Measurements from ENCODE around the gene PTH2. TPM values are rescaled to one million over a fixed set of nuclear protein-coding genes. Genes with fewer than 3 reads are reported as not detected.

Gene PTH2
- total and polyA plus RNA-seq, 2 of the 8 experiments (the other 6 are each of a cell fraction or from before 2014, with no cell fraction given), result not detected

DNA sequence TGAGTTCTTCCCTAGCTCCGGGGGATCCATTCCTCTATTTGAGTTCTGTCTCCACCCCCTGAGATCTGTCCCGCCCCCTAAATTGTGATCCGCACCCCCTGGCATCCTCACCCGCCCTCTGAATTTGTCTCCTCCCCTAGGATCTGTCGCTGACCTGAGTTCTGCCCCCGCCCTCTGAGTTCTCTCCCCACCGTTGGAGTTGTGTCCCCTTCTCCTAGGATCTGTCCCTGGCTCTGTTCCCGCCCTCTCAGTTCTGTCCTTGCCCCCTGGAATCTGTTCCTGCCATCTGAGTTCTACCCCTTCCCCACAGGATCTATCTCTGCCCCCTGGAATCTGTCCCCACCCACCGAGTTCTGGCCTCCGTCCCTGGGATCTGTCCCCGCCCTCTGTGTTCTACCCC lies 19.1 kb upstream of the PTH2 start:
- H2BK120ac ChIP-seq (replicated peaks; ENCODE audit: low read depth, low read length), result no peak overlapping the region
- peak overlapping the region; percentile 63; the same call in 1 of the 2 replicates for H2BK12ac ChIP-seq (ENCODE audit: low read depth, low read length)
- peak overlapping the region; percentile 55; the same call in 1 of the 2 replicates for H2BK5ac ChIP-seq (ENCODE audit: low read depth, low read length)
- no peaks in the 10 kb centered on the region for H3K79me2 ChIP-seq (ENCODE audit: control insufficient read depth in 1 of 2, insufficient read depth in 2 of 2, low read length in 2 of 2)
- POLR2A ChIA-PET (ENCODE audit: partially characterized antibody), result interaction anchor here (1.0 to 4.1 kb wide), 7 partner anchors 8 to 235 kb away, joined by 3 to 13 read pairs (median 3); partner anchors contain the start of genes ALDH16A1, PIH1D1 and PRMT1
- H4K5ac ChIP-seq (ENCODE audit: insufficient read length, low read depth, low read length), result no peak overlapping the region
- H3K4ac ChIP-seq (replicated peaks; ENCODE audit: insufficient read length, low read depth, low read length), result no peak overlapping the region
- H2AK5ac ChIP-seq (ENCODE audit: low read depth, low read length), result no peak overlapping the region
- H2AFZ ChIP-seq (ENCODE audit: low read length), result peak overlapping the region; percentile 95; the same call in 1 of the 2 replicates
- peaks cover 0 to 7% (median 4%) of the 10 kb centered on the region in 4 experiments; a peak in 4 of 7 replicates for H3K4me1 ChIP-seq (replicated peaks in 1 of 4; ENCODE audit: control insufficient read depth in 3 of 4, insufficient read depth in 4 of 4, low read length in 3 of 4)
- H3K23ac ChIP-seq (ENCODE audit: insufficient read length), result no peak overlapping the region
- H3K27ac ChIP-seq (ENCODE audit: low read depth, low read length), result no peak overlapping the region
- FAIRE-seq, result peak; percentile 68
- H3K79me1 ChIP-seq (ENCODE audit: low read depth, low read length), result no peaks in the 10 kb centered on the region
- DNase-seq (ENCODE audit: low read depth in 1 of 2, low spot score in 2 of 2), result no peak
- H3K4me2 ChIP-seq (ENCODE audit: insufficient read depth in 1 of 2, low read depth in 2 of 2, low read length in 2 of 2), result peak overlapping the region; percentile 53 to 73
- no peak overlapping the region for H4K8ac ChIP-seq (ENCODE audit: extremely low read depth, insufficient read depth, low read length)
- peaks cover 5 to 9% (median 7%) of the 10 kb centered on the region in 4 experiments; a peak in 6 of 8 replicates for H3K36me3 ChIP-seq (ENCODE audit: control insufficient read depth in 2 of 4, insufficient read depth in 4 of 4, low read length in 3 of 4)
- H2BK15ac ChIP-seq (ENCODE audit: low read length), result no peak overlapping the region
- no peak overlapping the region for H3K56ac ChIP-seq (replicated peaks; ENCODE audit: insufficient read length, low read depth, low read length)
- H3K18ac ChIP-seq (ENCODE audit: extremely low read depth, low read length), result no peak overlapping the region; the same call in none of the 2 replicates
- H3K23me2 ChIP-seq (ENCODE audit: low read depth, low read length), result peaks cover 18% of the 10 kb centered on the region; the same call in 1 of the 2 replicates
- no peak overlapping the region for H2BK20ac ChIP-seq (ENCODE audit: low read length)
- no peak overlapping the region for H3K14ac ChIP-seq (ENCODE audit: insufficient read length)
- CTCF ChIA-PET (ENCODE audit: partially characterized antibody), result interaction anchor here (0.9 to 7.9 kb wide), 14 partner anchors 12 to 716 kb away, joined by 3 to 88 read pairs (median 4); partner anchors contain the start of genes GFY and PTH2
- H3K27me3 ChIP-seq (replicated peaks in 1 of 4; ENCODE audit: control insufficient read depth in 3 of 4, extremely low read depth in 1 of 4, insufficient read depth in 3 of 4, low read length in 3 of 4), result peaks cover 20 to 37% (median 35%) of the 10 kb centered on the region in 4 experiments
- H3K4me3 ChIP-seq (ENCODE audit: extremely low read depth in 1 of 4, insufficient read depth in 2 of 4, low read depth in 3 of 4, low read length in 4 of 4), result peak overlapping the region; percentile 36 to 57 (median 44); a peak in 6 of 8 replicates
- no peaks in the 10 kb centered on the region for H3K9me3 ChIP-seq (ENCODE audit: insufficient read depth in 2 of 2, low read depth in 1 of 2, low read length in 1 of 2)
- peaks cover 3 to 6% of the 10 kb centered on the region in 2 experiments for H4K20me1 ChIP-seq (replicated peaks in 1 of 2; ENCODE audit: control insufficient read depth in 1 of 2, insufficient read depth in 2 of 2, low read length in 2 of 2)
- no peak overlapping the region for H4K91ac ChIP-seq (replicated peaks; ENCODE audit: insufficient read length, low read length)
- H3K9ac ChIP-seq (replicated peaks in 1 of 4; ENCODE audit: extremely low read depth in 1 of 4, low read depth in 3 of 4, low read length in 3 of 4), result 0 out of 7 replicates have a peak overlapping the region, but pooled peaks of 1 of the 4 experiments have one; percentile 13
- 0% methylated on average over 6 of the region's 11 CpGs; no CpG with 5 or more reads in 1 of the 2 experiments for WGBS, 2 experiments (ENCODE audit: extremely low coverage in 1 of 2, insufficient coverage in 1 of 2, insufficient read length in 1 of 2, insufficient replicate concordance in 2 of 2, low coverage in 1 of 2, low lambda C conversion rate in 2 of 2, missing lambda C conversion rate in 1 of 2)
